ENCODE results near the gene TNNC2. TPM values are rescaled to one million over a fixed set of nuclear protein-coding genes. Genes with fewer than 3 reads are reported as not detected.

TNNC2 gene
- total and polyA plus RNA-seq, 3 experiments from 2014 or later: 0.36 TPM; not detected in 2

GRCh38 chr20:45826381-45827019, 612 bp downstream of the TNNC2 start:
- H3K4me3 Mint-ChIP-seq: no peak overlapping the region
- H3K27me3 Mint-ChIP-seq: peaks cover 13 to 34% of the 10 kb centered on the region in 2 donors
- no peaks in the 10 kb centered on the region for H3K9me3 Mint-ChIP-seq
- Histone ChIP-seq H3K36me3 (ENCODE audit: insufficient read depth, low read length) (no peaks in the 10 kb centered on the region), H3K4me3 (ENCODE audit: low read length) (no peak overlapping the region), H3K27me3 (ENCODE audit: insufficient read depth, low read length, poor library complexity, severe bottlenecking) (peaks cover 13% of the 10 kb centered on the region), H3K4me1 (ENCODE audit: insufficient read depth, low read length) (no peaks in the 10 kb centered on the region), H3K27ac (ENCODE audit: low read depth, low read length) (no peak overlapping the region), H3K9me3 (ENCODE audit: low read length) (no peaks in the 10 kb centered on the region)
- H3K4me1 Mint-ChIP-seq: peaks cover 10 to 27% (median 12%) of the 10 kb centered on the region in 3 donors
- CTCF ChIA-PET: interaction anchor here (1.5 to 1.8 kb wide), 2 partner anchors 13 to 136 kb away, joined by 3 to 4 read pairs; no protein-coding TSS in a partner anchor
- POLR2A ChIA-PET: no interaction called here
- no peak for DNase-seq
- no peak overlapping the region for H3K27ac Mint-ChIP-seq
- no peaks in the 10 kb centered on the region for H3K36me3 Mint-ChIP-seq

GRCh38 chr20:45823949-45824835, 2.9 kb downstream of the TNNC2 start:
- H3K4me3 Mint-ChIP-seq: peak overlapping the region; percentile 46 to 88 (median 78)
- peak; percentile 32 to 67 (median 41) for DNase-seq
- H3K4me3 ChIP-seq (ENCODE audit: low read length): peak overlapping the region; percentile 39
- no peaks in the 10 kb centered on the region for H3K36me3 Mint-ChIP-seq
- H3K27me3 Mint-ChIP-seq: peaks cover 20 to 38% of the 10 kb centered on the region in 2 donors
- peaks cover 10 to 27% (median 12%) of the 10 kb centered on the region in 3 donors for H3K4me1 Mint-ChIP-seq
- POLR2A ChIA-PET: interaction anchor here (0.6 to 1.1 kb wide), 3 partner anchors 10 to 503 kb away, joined by 3 to 5 read pairs (median 4); partner anchors contain the start of genes PCIF1 and SNX21
- no peaks in the 10 kb centered on the region for H3K36me3 ChIP-seq (ENCODE audit: insufficient read depth, low read length)
- CTCF ChIA-PET: interaction anchor here (0.8 to 1.8 kb wide), 11 partner anchors 8 to 190 kb away, joined by 3 to 6 read pairs (median 4); partner anchors contain the start of genes SNX21, UBE2C and ZNF335
- peak overlapping the region in 4 of 8 donors; percentile 53 to 77 (median 76) for H3K27ac Mint-ChIP-seq
- H3K4me1 ChIP-seq (ENCODE audit: insufficient read depth, low read length): no peaks in the 10 kb centered on the region
- H3K27me3 ChIP-seq (ENCODE audit: insufficient read depth, low read length, poor library complexity, severe bottlenecking): peaks cover 13% of the 10 kb centered on the region
- no peaks in the 10 kb centered on the region for H3K9me3 ChIP-seq (ENCODE audit: low read length)
- H3K27ac ChIP-seq (ENCODE audit: low read depth, low read length): no peak overlapping the region
- no peaks in the 10 kb centered on the region for H3K9me3 Mint-ChIP-seq

GRCh38 chr20:45822857-45823256, 4.3 kb downstream of the TNNC2 start:
- Histone ChIP-seq H3K4me3 (ENCODE audit: low read length) (no peak overlapping the region), H3K27me3 (ENCODE audit: insufficient read depth, low read length, poor library complexity, severe bottlenecking) (peaks cover 13% of the 10 kb centered on the region), H3K4me1 (ENCODE audit: insufficient read depth, low read length) (no peaks in the 10 kb centered on the region), H3K27ac (ENCODE audit: low read depth, low read length) (no peak overlapping the region), H3K36me3 (ENCODE audit: insufficient read depth, low read length) (no peaks in the 10 kb centered on the region), H3K9me3 (ENCODE audit: low read length) (no peaks in the 10 kb centered on the region)
- no peak for DNase-seq
- Mint-ChIP-seq H3K9me3 (no peaks in the 10 kb centered on the region), H3K4me3 (peak overlapping the region in 2 of 7 donors; percentile 15 to 37), H3K36me3 (no peaks in the 10 kb centered on the region), H3K27me3 (peaks cover 23 to 38% of the 10 kb centered on the region in 2 donors), H3K27ac (no peak overlapping the region), H3K4me1 (peaks cover 10 to 27% (median 12%) of the 10 kb centered on the region in 3 donors)
- ChIA-PET POLR2A (no interaction called here), CTCF (interaction anchor here (0.8 to 1.8 kb wide), 2 partner anchors 10 to 164 kb away, joined by 3 to 6 read pairs; partner anchors contain the start of gene UBE2C)

- peaks cover 10 to 27% (median 12%) of the 10 kb centered on the region in 3 donors for H3K4me1 Mint-ChIP-seq
- POLR2A ChIA-PET: no interaction called here
- H3K9me3 ChIP-seq (ENCODE audit: low read length): no peaks in the 10 kb centered on the region
Measured at GRCh38 chr20:45821947-45822346, 5.2 kb downstream of the TNNC2 start.

GRCh38 chr20:45819466-45819865, 7.6 kb downstream of the TNNC2 start:
- H3K4me3 Mint-ChIP-seq: no peak overlapping the region
- no peaks in the 10 kb centered on the region for H3K36me3 Mint-ChIP-seq
- Histone ChIP-seq H3K27me3 (ENCODE audit: insufficient read depth, low read length, poor library complexity, severe bottlenecking) (peaks cover 13% of the 10 kb centered on the region), H3K36me3 (ENCODE audit: insufficient read depth, low read length) (no peaks in the 10 kb centered on the region), H3K9me3 (ENCODE audit: low read length) (no peaks in the 10 kb centered on the region), H3K4me1 (ENCODE audit: insufficient read depth, low read length) (no peaks in the 10 kb centered on the region), H3K4me3 (ENCODE audit: low read length) (no peak overlapping the region), H3K27ac (ENCODE audit: low read depth, low read length) (no peak overlapping the region)
- H3K4me1 Mint-ChIP-seq: peaks cover 9 to 22% (median 9%) of the 10 kb centered on the region in 3 donors
- DNase-seq: no peak
- peaks cover 22 to 34% of the 10 kb centered on the region in 2 donors for H3K27me3 Mint-ChIP-seq
- ChIA-PET POLR2A (no interaction called here), CTCF (no interaction called here)
- H3K27ac Mint-ChIP-seq: no peak overlapping the region
- H3K9me3 Mint-ChIP-seq: no peaks in the 10 kb centered on the region

More at GRCh38 chr20:45821947-45822346, 5.2 kb downstream of the TNNC2 start:
- Mint-ChIP-seq H3K27me3 (peaks cover 23 to 38% of the 10 kb centered on the region in 2 donors), H3K4me3 (peak overlapping the region in 1 of 7 donors; percentile 26), H3K27ac (peak overlapping the region in 1 of 8 donors; percentile 58), H3K9me3 (no peaks in the 10 kb centered on the region), H3K36me3 (no peaks in the 10 kb centered on the region)
- Histone ChIP-seq H3K4me1 (ENCODE audit: insufficient read depth, low read length) (no peaks in the 10 kb centered on the region), H3K27me3 (ENCODE audit: insufficient read depth, low read length, poor library complexity, severe bottlenecking) (peaks cover 13% of the 10 kb centered on the region), H3K36me3 (ENCODE audit: insufficient read depth, low read length) (no peaks in the 10 kb centered on the region), H3K4me3 (ENCODE audit: low read length) (no peak overlapping the region), H3K27ac (ENCODE audit: low read depth, low read length) (no peak overlapping the region)
- CTCF ChIA-PET: interaction anchor here (0.7 to 1.3 kb wide), 4 partner anchors 23 to 165 kb away, joined by 3 to 4 read pairs (median 4); no protein-coding TSS in a partner anchor
- DNase-seq: no peak

GRCh38 chr20:45818239-45818638, 8.9 kb downstream of the TNNC2 start:
- ChIA-PET CTCF (no interaction called here), POLR2A (no interaction called here)
- Mint-ChIP-seq H3K36me3 (no peaks in the 10 kb centered on the region), H3K27ac (no peak overlapping the region), H3K4me1 (peaks cover 4 to 14% (median 5%) of the 10 kb centered on the region in 3 donors), H3K27me3 (peaks cover 13 to 22% of the 10 kb centered on the region in 2 donors), H3K9me3 (no peaks in the 10 kb centered on the region), H3K4me3 (no peak overlapping the region)
- DNase-seq: no peak
- H3K4me1 ChIP-seq (ENCODE audit: insufficient read depth, low read length): no peaks in the 10 kb centered on the region
- no peaks in the 10 kb centered on the region for H3K36me3 ChIP-seq (ENCODE audit: insufficient read depth, low read length)
- H3K27ac ChIP-seq (ENCODE audit: low read depth, low read length): no peak overlapping the region
- no peaks in the 10 kb centered on the region for H3K9me3 ChIP-seq (ENCODE audit: low read length)
- H3K27me3 ChIP-seq (ENCODE audit: insufficient read depth, low read length, poor library complexity, severe bottlenecking): peaks cover 3% of the 10 kb centered on the region
- no peak overlapping the region for H3K4me3 ChIP-seq (ENCODE audit: low read length)

GRCh38 chr20:45817376-45818194, 9.5 kb downstream of the TNNC2 start:
- Mint-ChIP-seq H3K27ac (no peak overlapping the region), H3K9me3 (no peaks in the 10 kb centered on the region), H3K4me1 (peaks cover 9 to 14% (median 12%) of the 10 kb centered on the region in 3 donors), H3K27me3 (peaks cover 11 to 16% of the 10 kb centered on the region in 2 donors), H3K4me3 (no peak overlapping the region), H3K36me3 (no peaks in the 10 kb centered on the region)
- no peaks in the 10 kb centered on the region for H3K27me3 ChIP-seq (ENCODE audit: insufficient read depth, low read length, poor library complexity, severe bottlenecking)
- H3K4me1 ChIP-seq (ENCODE audit: insufficient read depth, low read length): peaks cover 4% of the 10 kb centered on the region
- H3K9me3 ChIP-seq (ENCODE audit: low read length): no peaks in the 10 kb centered on the region
- H3K4me3 ChIP-seq (ENCODE audit: low read length): no peak overlapping the region
- no peak for DNase-seq
- ChIA-PET POLR2A (no interaction called here), CTCF (no interaction called here)
- no peak overlapping the region for H3K27ac ChIP-seq (ENCODE audit: low read depth, low read length)
- no peaks in the 10 kb centered on the region for H3K36me3 ChIP-seq (ENCODE audit: insufficient read depth, low read length)
